Activated CD4-positive, alpha-beta T cell treated with anti-CD3 and anti-CD28 coated beads, Interleukin-2, amount 10 ng/mL, durations not matched to agents 7 days and 5 days (primary cell): Measurements from ENCODE around the gene C1orf105. TPM values are rescaled to one million over a fixed set of nuclear protein-coding genes. Genes with fewer than 3 reads are reported as not detected.

ENCODE experiments used
- CTCF ChIA-PET: fragments of 350-600 bp; sonication (Branson Sonifier 250); formaldehyde crosslinking; loops from one replicate; lab custom pipeline; 2021; ENCODE audit warnings: antibody characterized with exemption; lab: Charles Lee
- POLR2A ChIA-PET: fragments of 350-600 bp; sonication (Branson Sonifier 250); formaldehyde crosslinking; loops from one replicate; lab custom pipeline; 2021; ENCODE audit warnings: antibody characterized with exemption; lab: Charles Lee
- DNase-seq: peaks from one replicate; pipeline ENCODE4 v3.0.0-alpha.2; 2020
- H3K27ac Mint-ChIP-seq: one replicate; pipeline ENCODE4 v1.8.0; 2021; ENCODE audit warnings: mild to moderate bottlenecking, moderate library complexity, mixed read lengths
- H3K27me3 Mint-ChIP-seq: one replicate; pipeline ENCODE4 v1.8.0; 2021; ENCODE audit warnings: mixed read lengths
- H3K36me3 Mint-ChIP-seq: one replicate; pipeline ENCODE4 v1.8.0; 2021; ENCODE audit warnings: low read depth, mixed read lengths
- H3K4me1 Mint-ChIP-seq: one replicate; pipeline ENCODE4 v1.8.0; 2021; ENCODE audit warnings: mixed read lengths
- H3K4me3 Mint-ChIP-seq: one replicate; pipeline ENCODE4 v1.8.0; 2021; ENCODE audit warnings: mild to moderate bottlenecking, moderate library complexity, mixed read lengths
- H3K9me3 Mint-ChIP-seq: one replicate; pipeline ENCODE4 v1.8.0; 2021; ENCODE audit warnings: mixed read lengths
- total RNA-seq, 2 experiments: library from RNA; stranded (reverse); gene quantifications; one replicate each; pipeline ENCODE4 v1.2.3, GENCODE V29; 2021

The C1orf105 gene
- total RNA-seq, 2 experiments from 2014 or later = not detected

- Mint-ChIP-seq H3K4me1 (no peaks in the 10 kb centered on the region), H3K36me3 (no peaks in the 10 kb centered on the region), H3K9me3 (no peaks in the 10 kb centered on the region), H3K27me3 (peaks cover 6% of the 10 kb centered on the region), H3K27ac (no peak overlapping the region), H3K4me3 (no peak overlapping the region)
- ChIA-PET CTCF (no interaction called here), POLR2A (no interaction called here)
- DNase-seq = no peak
Measured at GRCh38 chr1:172471666-172472065, 51.2 kb downstream of the C1orf105 start.

DNA sequence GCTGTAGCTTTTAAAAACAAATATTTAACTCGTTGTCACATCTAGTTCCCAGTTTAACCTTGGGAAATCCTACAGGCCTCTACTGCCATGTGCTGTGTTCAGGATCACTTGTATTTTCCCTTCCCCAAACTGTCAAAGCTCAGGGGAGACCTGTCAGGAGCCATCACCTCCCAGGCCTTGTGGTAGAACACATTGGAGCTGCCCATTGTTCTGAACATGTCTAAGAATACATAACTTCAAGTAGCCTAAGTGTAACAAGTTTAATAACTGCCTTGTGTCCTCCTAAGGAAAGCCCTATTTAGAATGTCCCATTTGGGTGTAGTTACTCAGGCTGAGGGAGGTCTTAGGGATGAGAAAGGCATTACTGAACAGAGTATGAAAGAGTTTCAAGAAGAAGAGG lies 52.0 kb downstream of the C1orf105 start:
- ChIA-PET POLR2A (no interaction called here), CTCF (no interaction called here)
- Mint-ChIP-seq H3K9me3 (no peaks in the 10 kb centered on the region), H3K4me1 (no peaks in the 10 kb centered on the region), H3K36me3 (no peaks in the 10 kb centered on the region), H3K27me3 (peaks cover 6% of the 10 kb centered on the region), H3K27ac (no peak overlapping the region), H3K4me3 (no peak overlapping the region)
- DNase-seq = no peak

DNA sequence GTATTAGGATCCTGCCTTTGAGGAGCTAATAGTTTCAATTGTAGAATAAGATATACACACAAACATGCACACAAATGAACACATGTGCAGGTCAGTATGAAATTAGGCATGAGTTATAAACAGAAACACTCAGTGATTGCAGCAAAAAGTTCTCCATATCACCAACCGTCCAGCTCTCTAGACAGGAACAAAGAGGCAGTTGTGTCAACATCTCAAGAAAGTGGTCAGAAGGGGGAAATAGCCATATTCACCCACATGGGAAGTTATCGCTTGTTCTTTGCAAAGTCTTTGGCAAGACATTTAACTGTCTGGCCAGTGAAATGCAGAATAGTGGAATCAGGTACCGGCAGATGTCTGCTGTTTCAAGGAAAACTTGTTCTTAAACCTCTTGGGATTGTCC lies 52.8 kb downstream of the C1orf105 start:
- ChIA-PET POLR2A (interaction anchor here (0.7 kb wide), 1 partner anchor 115 kb away, joined by 4 read pairs; no protein-coding TSS in a partner anchor), CTCF (no interaction called here)
- Mint-ChIP-seq H3K4me3 (no peak overlapping the region), H3K27me3 (peaks cover 6% of the 10 kb centered on the region), H3K36me3 (no peaks in the 10 kb centered on the region), H3K9me3 (no peaks in the 10 kb centered on the region), H3K27ac (no peak overlapping the region), H3K4me1 (no peaks in the 10 kb centered on the region)
- DNase-seq = no peak

DNA sequence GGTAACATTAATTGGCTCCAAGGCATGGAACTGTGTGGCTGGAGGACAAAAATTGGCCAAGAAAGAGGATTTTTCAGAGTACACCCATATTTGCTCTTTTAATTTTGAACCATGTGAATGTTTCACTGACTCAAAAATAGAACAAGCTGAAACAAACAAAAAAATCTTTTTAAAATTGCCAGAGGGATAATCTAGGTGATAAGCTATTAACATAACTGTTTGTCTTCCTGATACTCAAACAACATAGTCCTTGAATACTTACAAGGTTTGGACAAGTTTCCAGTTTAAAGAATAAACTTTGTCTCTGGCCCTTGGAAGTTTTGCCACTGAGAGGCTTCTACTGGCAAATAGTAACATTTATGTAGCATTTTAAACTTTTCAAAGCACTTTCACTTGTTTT lies 53.4 kb downstream of the C1orf105 start:
- DNase-seq = no peak
- no peaks in the 10 kb centered on the region for H3K36me3 Mint-ChIP-seq
- peaks cover 6% of the 10 kb centered on the region for H3K27me3 Mint-ChIP-seq
- POLR2A ChIA-PET = no interaction called here
- H3K9me3 Mint-ChIP-seq = no peaks in the 10 kb centered on the region
- CTCF ChIA-PET = no interaction called here
- H3K27ac Mint-ChIP-seq = no peak overlapping the region
- H3K4me1 Mint-ChIP-seq = no peaks in the 10 kb centered on the region
- no peak overlapping the region for H3K4me3 Mint-ChIP-seq

DNA sequence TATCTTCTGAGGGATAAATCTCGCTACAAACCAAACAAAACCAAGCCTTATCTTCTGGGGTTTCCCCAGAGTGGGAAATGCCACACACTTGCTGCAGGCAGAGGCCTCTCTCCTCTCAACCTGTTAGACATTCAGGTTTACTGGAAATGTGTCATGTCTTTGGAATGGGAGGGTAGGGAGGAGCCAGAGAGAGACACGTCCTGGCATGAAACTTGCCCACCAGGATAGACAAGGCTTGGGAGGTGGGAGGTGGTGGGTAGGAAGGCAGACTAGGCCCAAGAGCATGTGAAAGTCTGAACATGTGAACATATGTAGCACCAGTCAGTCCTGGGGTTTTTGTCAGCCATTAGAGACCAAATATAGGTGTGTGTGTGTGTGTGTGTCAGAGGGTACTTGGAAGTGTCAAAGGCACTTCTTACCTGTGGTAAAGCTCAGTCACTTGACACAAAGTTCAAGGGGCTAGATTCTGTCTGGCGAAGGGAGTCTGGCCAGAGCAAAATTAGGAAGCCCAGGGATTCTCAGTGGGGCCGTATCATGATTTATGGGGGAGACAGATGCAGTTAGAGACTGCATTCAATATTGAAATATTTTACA lies 55.8 kb downstream of the C1orf105 start:
- Mint-ChIP-seq H3K27ac (no peak overlapping the region), H3K4me1 (peaks cover 8% of the 10 kb centered on the region), H3K36me3 (no peaks in the 10 kb centered on the region), H3K4me3 (no peak overlapping the region), H3K27me3 (peaks cover 9% of the 10 kb centered on the region), H3K9me3 (no peaks in the 10 kb centered on the region)
- ChIA-PET CTCF (no interaction called here), POLR2A (no interaction called here)
- no peak for DNase-seq

- Mint-ChIP-seq H3K4me1 (peaks cover 8% of the 10 kb centered on the region), H3K36me3 (no peaks in the 10 kb centered on the region), H3K27ac (no peak overlapping the region), H3K9me3 (no peaks in the 10 kb centered on the region), H3K27me3 (peaks cover 17% of the 10 kb centered on the region), H3K4me3 (no peak overlapping the region)
- DNase-seq = no peak
- ChIA-PET POLR2A (no interaction called here), CTCF (no interaction called here)
Measured at GRCh38 chr1:172477216-172477615, 56.7 kb downstream of the C1orf105 start.

DNA sequence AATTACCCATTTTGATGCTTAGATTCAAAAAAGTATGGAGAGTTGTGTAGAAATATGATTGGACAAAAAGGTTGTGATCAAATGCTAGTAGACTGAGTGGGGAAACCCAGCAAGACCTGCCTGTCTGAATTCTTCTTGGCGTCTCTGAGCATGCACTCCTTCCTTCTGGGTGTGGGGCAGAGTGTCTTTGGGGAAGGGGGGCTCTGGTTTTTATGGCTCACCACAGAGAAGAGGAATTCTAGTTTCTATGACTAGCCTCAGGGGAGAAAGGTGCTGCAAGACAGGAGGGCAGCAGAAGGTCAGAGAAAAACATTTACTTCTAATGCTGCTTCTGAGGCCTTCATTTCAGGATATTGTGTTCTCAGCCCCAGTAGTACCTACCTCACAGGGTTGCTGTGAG lies 57.3 kb downstream of the C1orf105 start:
- peaks cover 21% of the 10 kb centered on the region for H3K27me3 Mint-ChIP-seq
- POLR2A ChIA-PET = no interaction called here
- H3K4me1 Mint-ChIP-seq = peaks cover 8% of the 10 kb centered on the region
- no peaks in the 10 kb centered on the region for H3K9me3 Mint-ChIP-seq
- no peak for DNase-seq
- no peak overlapping the region for H3K4me3 Mint-ChIP-seq
- CTCF ChIA-PET = no interaction called here
- no peaks in the 10 kb centered on the region for H3K36me3 Mint-ChIP-seq
- H3K27ac Mint-ChIP-seq = no peak overlapping the region

DNA sequence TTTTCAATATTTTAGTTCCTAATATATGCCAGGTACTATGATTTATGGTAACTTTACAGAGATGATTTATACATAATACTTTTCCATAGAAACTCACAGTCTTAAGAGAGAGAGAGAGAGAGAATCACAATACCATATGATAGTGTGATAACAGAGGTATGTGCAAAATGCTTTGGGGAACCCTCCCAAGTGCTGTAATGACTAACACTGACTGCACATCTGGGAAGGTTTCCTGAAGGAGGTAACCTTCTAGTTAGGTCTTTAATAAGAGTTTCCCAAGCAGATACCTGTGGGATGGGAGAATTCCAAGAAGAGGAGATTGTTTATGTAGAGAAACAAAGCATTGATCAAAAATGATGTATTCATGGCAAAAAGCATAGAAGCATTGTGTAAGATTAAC lies 58.0 kb downstream of the C1orf105 start:
- Mint-ChIP-seq H3K9me3 (no peaks in the 10 kb centered on the region), H3K27me3 (peaks cover 18% of the 10 kb centered on the region), H3K4me3 (no peak overlapping the region), H3K36me3 (no peaks in the 10 kb centered on the region), H3K27ac (no peak overlapping the region), H3K4me1 (peaks cover 8% of the 10 kb centered on the region)
- no peak for DNase-seq
- ChIA-PET CTCF (no interaction called here), POLR2A (no interaction called here)

GRCh38 chr1:172480431-172480830 lies 59.9 kb downstream of the C1orf105 start:
- Mint-ChIP-seq H3K9me3 (no peaks in the 10 kb centered on the region), H3K4me3 (no peak overlapping the region), H3K4me1 (peaks cover 10% of the 10 kb centered on the region), H3K27me3 (peaks cover 17% of the 10 kb centered on the region), H3K36me3 (no peaks in the 10 kb centered on the region), H3K27ac (no peak overlapping the region)
- ChIA-PET CTCF (interaction anchor here (0.7 kb wide), 1 partner anchor 13 kb away, joined by 6 read pairs; no protein-coding TSS in a partner anchor), POLR2A (no interaction called here)
- DNase-seq = no peak

GRCh38 chr1:172482044-172482443 lies 61.6 kb downstream of the C1orf105 start:
- H3K4me1 Mint-ChIP-seq = peaks cover 11% of the 10 kb centered on the region
- POLR2A ChIA-PET = no interaction called here
- CTCF ChIA-PET = no interaction called here
- no peak for DNase-seq
- peaks cover 17% of the 10 kb centered on the region for H3K27me3 Mint-ChIP-seq
- no peak overlapping the region for H3K27ac Mint-ChIP-seq
- H3K4me3 Mint-ChIP-seq = no peak overlapping the region
- no peaks in the 10 kb centered on the region for H3K9me3 Mint-ChIP-seq
- no peaks in the 10 kb centered on the region for H3K36me3 Mint-ChIP-seq

DNA sequence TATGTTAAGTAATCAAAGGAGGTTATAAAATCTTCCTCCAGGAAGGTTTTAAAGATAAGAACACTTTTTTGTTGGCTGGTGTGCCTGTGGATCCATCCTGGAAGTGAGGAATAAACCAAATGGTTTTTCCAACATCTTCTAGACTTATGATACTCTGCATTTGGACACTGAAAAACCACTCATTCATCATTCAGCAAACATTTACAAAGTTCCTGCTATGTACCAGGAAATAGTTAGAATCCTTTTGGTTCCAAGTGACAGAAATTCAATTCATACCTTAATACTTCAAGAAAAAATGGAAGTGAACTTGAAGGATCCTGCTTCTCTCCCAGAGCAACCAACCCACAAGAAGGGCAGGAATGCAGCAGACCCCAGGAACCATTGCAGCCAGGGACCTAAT lies 63.0 kb downstream of the C1orf105 start:
- H3K4me3 Mint-ChIP-seq = no peak overlapping the region
- no peak overlapping the region for H3K27ac Mint-ChIP-seq
- POLR2A ChIA-PET = no interaction called here
- H3K9me3 Mint-ChIP-seq = no peaks in the 10 kb centered on the region
- H3K36me3 Mint-ChIP-seq = no peaks in the 10 kb centered on the region
- H3K27me3 Mint-ChIP-seq = peaks cover 21% of the 10 kb centered on the region
- peaks cover 20% of the 10 kb centered on the region for H3K4me1 Mint-ChIP-seq
- DNase-seq = no peak
- CTCF ChIA-PET = interaction anchor here (1.0 kb wide), 1 partner anchor 10 kb away, joined by 3 read pairs; no protein-coding TSS in a partner anchor

GRCh38 chr1:172484252-172484651 lies 63.8 kb downstream of the C1orf105 start:
- no peak overlapping the region for H3K27ac Mint-ChIP-seq
- H3K9me3 Mint-ChIP-seq = no peaks in the 10 kb centered on the region
- ChIA-PET CTCF (interaction anchor here (0.6 to 1.0 kb wide), 2 partner anchors 9 to 134 kb away, joined by 3 read pairs; no protein-coding TSS in a partner anchor), POLR2A (no interaction called here)
- no peak overlapping the region for H3K4me3 Mint-ChIP-seq
- no peaks in the 10 kb centered on the region for H3K36me3 Mint-ChIP-seq
- H3K27me3 Mint-ChIP-seq = peaks cover 24% of the 10 kb centered on the region
- H3K4me1 Mint-ChIP-seq = peaks cover 20% of the 10 kb centered on the region
- no peak for DNase-seq

DNA sequence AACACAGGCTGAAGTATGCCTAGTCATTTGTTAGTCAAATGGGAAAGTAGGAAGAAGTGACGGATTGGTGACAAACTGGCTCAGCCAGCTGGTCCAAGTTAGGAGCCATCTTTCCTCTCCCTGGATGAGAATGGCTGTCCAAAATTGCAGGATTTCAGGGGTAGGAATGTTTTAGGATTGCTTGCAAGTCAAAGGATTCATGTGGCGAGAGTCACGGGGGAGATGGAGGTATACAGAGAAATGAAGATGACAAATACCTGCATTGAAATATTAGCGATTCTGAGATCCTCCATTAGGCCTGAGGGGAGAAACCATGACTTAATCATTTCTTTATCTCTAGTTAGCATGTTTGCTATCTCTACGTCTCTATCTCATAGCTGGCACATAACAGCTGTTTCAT lies 65.1 kb downstream of the C1orf105 start:
- Mint-ChIP-seq H3K27ac (no peak overlapping the region), H3K4me1 (peaks cover 13% of the 10 kb centered on the region), H3K36me3 (no peaks in the 10 kb centered on the region), H3K9me3 (no peaks in the 10 kb centered on the region), H3K27me3 (peaks cover 20% of the 10 kb centered on the region), H3K4me3 (no peak overlapping the region)
- CTCF ChIA-PET = interaction anchor here (1.4 kb wide), 1 partner anchor 255 kb away, joined by 3 read pairs; no protein-coding TSS in a partner anchor
- POLR2A ChIA-PET = no interaction called here
- DNase-seq = no peak
